ENCODE measurements around the gene PCDHGA8. TPM values are rescaled to one million over a fixed set of nuclear protein-coding genes. Genes with fewer than 3 reads are reported as not detected.

Gene PCDHGA8
- total and polyA plus RNA-seq, 11 donors = 0.76 to 14.6 (median 8.1) TPM

- no peak for TF ChIP-seq POLR2A (IDR thresholded peaks at IDR 0.05)
- H3K9me3 ChIP-seq = peaks cover 0 to 100% (median 72%) of the 10 kb centered on the region in 12 donors
- no peak overlapping the region for H3K27ac ChIP-seq
- intact Hi-C loops (cut with DNase I) = loop anchor here in 5 of 10 donors (5.0 to 10.0 kb wide), 4 partner anchors 91 to 133 kb away; no protein-coding TSS in a partner anchor
- peak overlapping the region in 9 of 12 donors; percentile 31 to 45 (median 40) for H3K4me3 ChIP-seq
- ATAC-seq = no peak
- DNase-seq = no peak
- peaks cover 0 to 43% (median 0%) of the 10 kb centered on the region in 9 donors for H3K36me3 ChIP-seq
- H3K27me3 ChIP-seq = peaks cover 0 to 76% (median 0%) of the 10 kb centered on the region in 9 donors
- peaks cover 0 to 12% (median 1%) of the 10 kb centered on the region in 12 donors for H3K4me1 ChIP-seq
- WGBS, 4 donors = 28 to 50% (median 38%) methylated on average over 13 of the region's 13 CpGs
Observed at GRCh38 chr5:141421489-141421855, 29.0 kb downstream of the PCDHGA8 start.

GRCh38 chr5:141422742-141423291 lies 30.4 kb downstream of the PCDHGA8 start:
- no peak for DNase-seq
- Histone ChIP-seq H3K9me3 (peaks cover 0 to 100% (median 81%) of the 10 kb centered on the region in 12 donors), H3K4me3 (no peak overlapping the region), H3K36me3 (peaks cover 0 to 50% (median 0%) of the 10 kb centered on the region in 9 donors), H3K27me3 (peaks cover 0 to 66% (median 0%) of the 10 kb centered on the region in 9 donors), H3K4me1 (peaks cover 0 to 8% (median 1%) of the 10 kb centered on the region in 12 donors), H3K27ac (no peak overlapping the region)
- WGBS, 4 donors = 31 to 48% (median 34%) methylated on average over 19 to 42 of the region's 42 CpGs
- no peak for TF ChIP-seq POLR2A (IDR thresholded peaks at IDR 0.05)
- no peak for TF ChIP-seq CTCF (IDR thresholded peaks at IDR 0.05)
- intact Hi-C loops (cut with DNase I) = loop anchor here in 5 of 10 donors (5.0 to 10.0 kb wide), 4 partner anchors 89 to 132 kb away; no protein-coding TSS in a partner anchor
- ATAC-seq = no peak

GRCh38 chr5:141427783-141428426 lies 35.5 kb downstream of the PCDHGA8 start:
- no peak for TF ChIP-seq CTCF (IDR thresholded peaks at IDR 0.05)
- TF ChIP-seq POLR2A (IDR thresholded peaks at IDR 0.05) = no peak
- H3K27ac ChIP-seq = no peak overlapping the region
- H3K27me3 ChIP-seq = peaks cover 0 to 63% (median 0%) of the 10 kb centered on the region in 9 donors
- WGBS, 4 donors = 55 to 66% (median 59%) methylated on average over 39 to 53 of the region's 53 CpGs
- intact Hi-C loops (cut with DNase I) = loop anchor here in 3 of 10 donors (5.0 to 10.0 kb wide), 3 partner anchors 84 to 127 kb away; no protein-coding TSS in a partner anchor
- no peak overlapping the region for H3K4me3 ChIP-seq
- peaks cover 0 to 16% (median 0%) of the 10 kb centered on the region in 12 donors for H3K4me1 ChIP-seq
- peak in 1 of 5 donors; percentile 53 for DNase-seq
- peak in 1 of 4 donors; percentile 19 for ATAC-seq
- peaks cover 0 to 33% (median 0%) of the 10 kb centered on the region in 9 donors for H3K36me3 ChIP-seq
- peaks cover 0 to 100% (median 57%) of the 10 kb centered on the region in 12 donors for H3K9me3 ChIP-seq

GRCh38 chr5:141430332-141431113 lies 38.1 kb downstream of the PCDHGA8 start, which contains the start of gene PCDHGA12:
Gene PCDHGA12, plus strand, starts transcription at chr5:141430507. Its CDS starts 253 bp downstream, at chr5:141430760.
- H3K36me3 ChIP-seq = peaks cover 0 to 33% (median 0%) of the 10 kb centered on the region in 9 donors
- peaks cover 0 to 16% (median 0%) of the 10 kb centered on the region in 12 donors for H3K4me1 ChIP-seq
- ATAC-seq = peak; percentile 67 to 94 (median 86)
- H3K27ac ChIP-seq = peak within 1 kb of the TSS in 8 of 12 donors; percentile 10 to 67 (median 40)
- peaks cover 0 to 52% (median 0%) of the 10 kb centered on the region in 9 donors for H3K27me3 ChIP-seq
- H3K4me3 ChIP-seq = peak within 1 kb of the TSS in 11 of 12 donors; percentile 19 to 58 (median 42)
- no peak for TF ChIP-seq POLR2A (IDR thresholded peaks at IDR 0.05)
- peak; percentile 34 to 73 (median 55) for TF ChIP-seq CTCF (IDR thresholded peaks at IDR 0.05)
- intact Hi-C loops (cut with DNase I) = loop anchor here in 5 of 10 donors (1.0 to 5.0 kb wide), 4 partner anchors 94 to 132 kb away; no protein-coding TSS in a partner anchor
- 21 to 35% (median 28%) methylated on average over 33 of the region's 33 CpGs for WGBS, 4 donors
- H3K9me3 ChIP-seq = peaks cover 0 to 99% (median 45%) of the 10 kb centered on the region in 12 donors
- peak in 4 of 5 donors; percentile 56 to 77 (median 65) for DNase-seq

Measured in heart left ventricle (tissue), 16 donors.